ENCODE data around the gene TMEM9. TPM values are rescaled to one million over a fixed set of nuclear protein-coding genes. Genes with fewer than 3 reads are reported as not detected.

Gene TMEM9
- total RNA-seq, 1 donor from 2014 or later, result 109 TPM

- H3K4me1 Mint-ChIP-seq, result peaks cover 27% of the 10 kb centered on the region
- no peak overlapping the region for H3K4me3 Mint-ChIP-seq
Measured at GRCh38 chr1:201123866-201124265, 30.4 kb downstream of the TMEM9 start.

GRCh38 chr1:201122321-201122957 is 31.8 kb downstream of the TMEM9 start:
- Histone ChIP-seq H3K9ac (no peak overlapping the region), H3K4me3 (no peak overlapping the region), H3K36me3 (no peaks in the 10 kb centered on the region), H3K79me2 (ENCODE audit: low read depth) (no peaks in the 10 kb centered on the region), H4K20me1 (ENCODE audit: low read depth) (no peaks in the 10 kb centered on the region), H2AFZ (replicated peaks) (no peak overlapping the region), H3F3A (ENCODE audit: low read depth) (no peaks in the 10 kb centered on the region), H3K27me3 (peaks cover 14% of the 10 kb centered on the region), H3K4me1 (peaks cover 8% of the 10 kb centered on the region), H3K9me3 (ENCODE audit: low read depth) (no peaks in the 10 kb centered on the region), H3K27ac (no peak overlapping the region), H3K4me2 (no peak overlapping the region)
- Mint-ChIP-seq H3K9me3 (no peaks in the 10 kb centered on the region), H3K4me1 (peaks cover 25% of the 10 kb centered on the region), H3K27ac (no peak overlapping the region), H3K4me3 (no peak overlapping the region), H3K36me3 (no peaks in the 10 kb centered on the region), H3K27me3 (ENCODE audit: insufficient read depth, low read depth) (peaks cover 14% of the 10 kb centered on the region)
- no peak for DNase-seq (ENCODE audit: low spot score)
- TF ChIP-seq EZH2 (IDR thresholded peaks at IDR 0.05) (no peak), EZH2phosphoT487 (IDR thresholded peaks at IDR 0.05) (no peak), CTCF (IDR thresholded peaks at IDR 0.05) (no peak)

More at GRCh38 chr1:201123866-201124265, 30.4 kb downstream of the TMEM9 start:
- peaks cover 11% of the 10 kb centered on the region for H3K4me1 ChIP-seq
- H3K9me3 ChIP-seq (ENCODE audit: low read depth), result no peaks in the 10 kb centered on the region
- H3K27me3 ChIP-seq, result peaks cover under 1% of the 10 kb centered on the region
- no peak overlapping the region for H3K27ac Mint-ChIP-seq
- DNase-seq (ENCODE audit: low spot score), result no peak
- no peak overlapping the region for H3K4me3 ChIP-seq
- H2AFZ ChIP-seq (replicated peaks), result no peak overlapping the region
- H3K79me2 ChIP-seq (ENCODE audit: low read depth), result no peaks in the 10 kb centered on the region
- TF ChIP-seq EZH2 (IDR thresholded peaks at IDR 0.05), result no peak
- TF ChIP-seq EZH2phosphoT487 (IDR thresholded peaks at IDR 0.05), result no peak
- TF ChIP-seq CTCF (IDR thresholded peaks at IDR 0.05), result no peak
- no peak overlapping the region for H3K4me2 ChIP-seq
- no peaks in the 10 kb centered on the region for H4K20me1 ChIP-seq (ENCODE audit: low read depth)
- H3F3A ChIP-seq (ENCODE audit: low read depth), result no peaks in the 10 kb centered on the region
- peaks cover 16% of the 10 kb centered on the region for H3K27me3 Mint-ChIP-seq (ENCODE audit: insufficient read depth, low read depth)
- no peaks in the 10 kb centered on the region for H3K36me3 ChIP-seq
- H3K27ac ChIP-seq, result no peak overlapping the region
- no peak overlapping the region for H3K9ac ChIP-seq
- no peaks in the 10 kb centered on the region for H3K36me3 Mint-ChIP-seq
- H3K9me3 Mint-ChIP-seq, result no peaks in the 10 kb centered on the region

- Mint-ChIP-seq H3K27me3 (ENCODE audit: insufficient read depth, low read depth) (peaks cover 19% of the 10 kb centered on the region), H3K27ac (no peak overlapping the region), H3K36me3 (no peaks in the 10 kb centered on the region), H3K9me3 (no peaks in the 10 kb centered on the region), H3K4me3 (no peak overlapping the region), H3K4me1 (peaks cover 20% of the 10 kb centered on the region)
- H3K79me2 ChIP-seq (ENCODE audit: low read depth), result no peaks in the 10 kb centered on the region
- TF ChIP-seq CTCF (IDR thresholded peaks at IDR 0.05), result peak; percentile 92
- no peak for TF ChIP-seq EZH2 (IDR thresholded peaks at IDR 0.05)
- no peak for TF ChIP-seq EZH2phosphoT487 (IDR thresholded peaks at IDR 0.05)
- peak; percentile 79 for DNase-seq (ENCODE audit: low spot score)
- H3K27me3 ChIP-seq, result peaks cover 44% of the 10 kb centered on the region
- H3F3A ChIP-seq (ENCODE audit: low read depth), result no peaks in the 10 kb centered on the region
- H3K4me3 ChIP-seq, result no peak overlapping the region
- no peak overlapping the region for H3K27ac ChIP-seq
- H3K4me1 ChIP-seq, result no peaks in the 10 kb centered on the region
- H3K4me2 ChIP-seq, result no peak overlapping the region
- no peaks in the 10 kb centered on the region for H3K36me3 ChIP-seq
- no peaks in the 10 kb centered on the region for H3K9me3 ChIP-seq (ENCODE audit: low read depth)
- H4K20me1 ChIP-seq (ENCODE audit: low read depth), result no peaks in the 10 kb centered on the region
- no peak overlapping the region for H2AFZ ChIP-seq (replicated peaks)
- no peak overlapping the region for H3K9ac ChIP-seq
Measured at GRCh38 chr1:201119206-201120197, 34.8 kb downstream of the TMEM9 start.

Measured in neural progenitor cell (in vitro differentiated cells).